GM19372 (cell line): ENCODE data around the gene TRPM7.
"Not testable (repeated sequence)": the region's sequence is repeated elsewhere in the genome, so short reads cannot be mapped to it uniquely, and the experiment has no call there.

Source experiments
- ATAC-seq: cut with Tn5 transposase; IDR thresholded peaks from one replicate; pipeline ENCODE4 v1.9.1; 2021; ENCODE audit warnings: mild to moderate bottlenecking, low read depth, moderate library complexity; ENCODE audit not compliant: unreplicated experiment

The TRPM7 gene

DNA sequence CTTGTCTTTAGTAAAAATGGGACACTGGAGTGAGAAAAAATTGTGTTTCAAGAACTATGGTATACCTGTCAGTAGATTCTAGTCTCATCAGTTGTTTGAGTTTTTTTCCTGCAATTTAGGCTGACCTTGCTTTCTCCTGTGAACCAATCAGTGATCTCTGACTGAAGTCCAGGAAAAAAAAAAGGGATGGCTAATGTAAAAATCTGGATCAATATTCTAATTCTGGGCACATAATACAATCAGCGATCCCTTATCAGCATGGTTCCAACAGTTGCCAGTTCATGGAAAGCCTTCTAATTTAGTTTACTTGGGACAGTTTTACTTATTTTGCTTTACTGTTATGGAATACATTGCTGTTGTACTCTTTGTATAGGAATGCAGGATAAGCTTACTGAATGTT is 17.0 kb downstream of the TRPM7 start:
- no peak for ATAC-seq

DNA sequence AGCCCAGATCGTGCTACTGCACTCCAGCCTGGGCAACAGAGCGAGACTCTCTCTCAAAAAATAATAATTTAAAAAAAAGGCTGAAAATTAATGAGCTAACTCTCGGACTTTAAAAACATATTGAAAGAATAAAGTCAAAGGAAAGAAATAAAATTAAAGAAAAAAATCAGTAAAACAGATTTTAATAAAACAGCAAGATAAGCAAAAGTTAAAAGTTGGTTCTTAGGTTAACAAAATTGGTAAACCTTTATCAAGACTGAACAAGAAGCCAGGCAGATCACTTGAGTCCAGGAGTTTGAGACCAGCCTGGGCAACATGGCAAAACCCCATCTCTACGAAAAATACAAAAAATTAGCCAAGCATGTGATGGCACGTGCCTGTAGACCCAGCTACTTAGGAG is 20.7 kb downstream of the TRPM7 start:
- no peak for ATAC-seq

DNA sequence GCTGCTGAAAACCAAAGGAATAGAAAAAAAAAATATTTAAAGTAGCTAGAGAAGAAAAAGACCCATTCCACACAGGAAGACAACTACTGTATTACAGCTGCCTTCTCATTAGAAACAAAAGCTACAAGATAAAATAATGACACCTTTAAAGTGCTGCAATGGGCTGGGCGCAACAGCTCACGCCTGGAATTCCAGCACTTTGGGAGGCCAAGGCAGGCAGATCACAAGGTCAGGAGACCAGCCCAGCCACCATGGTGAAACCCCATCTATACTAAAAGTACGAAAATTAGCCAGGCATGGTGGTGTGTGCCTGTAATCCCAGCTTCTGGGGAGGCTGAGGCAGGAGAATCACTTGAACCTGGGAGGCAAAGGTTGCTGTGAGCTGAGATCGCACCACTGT is 31.0 kb downstream of the TRPM7 start:
- ATAC-seq, result no peak

DNA sequence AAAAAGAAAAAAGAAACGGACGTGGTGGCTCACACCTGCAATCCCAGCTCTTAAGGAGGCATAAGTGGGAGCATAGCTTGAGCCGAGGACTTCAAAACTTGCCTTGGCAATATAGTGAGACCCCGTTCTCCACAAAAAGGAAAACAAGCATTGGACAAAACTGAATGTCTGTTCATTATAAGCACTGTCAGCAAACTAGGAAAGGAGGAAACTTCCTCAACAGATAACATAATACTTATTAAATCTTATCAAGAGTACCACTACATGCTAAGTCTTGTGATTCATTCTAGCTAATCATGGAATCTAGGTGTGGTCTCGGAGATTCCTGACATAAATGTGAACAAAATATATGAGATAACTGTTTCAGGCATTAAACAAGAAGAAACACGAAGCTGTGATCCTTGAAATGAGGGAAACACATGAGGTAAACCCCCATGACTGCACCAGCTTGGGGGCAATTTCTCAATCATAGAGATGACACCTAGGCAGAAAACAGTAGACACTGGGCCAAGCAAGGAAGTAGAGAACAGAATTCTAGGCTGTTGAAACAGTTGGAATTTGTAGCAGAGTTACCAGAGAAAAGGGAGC is 33.3 kb downstream of the TRPM7 start:
- ATAC-seq, result no peak

DNA sequence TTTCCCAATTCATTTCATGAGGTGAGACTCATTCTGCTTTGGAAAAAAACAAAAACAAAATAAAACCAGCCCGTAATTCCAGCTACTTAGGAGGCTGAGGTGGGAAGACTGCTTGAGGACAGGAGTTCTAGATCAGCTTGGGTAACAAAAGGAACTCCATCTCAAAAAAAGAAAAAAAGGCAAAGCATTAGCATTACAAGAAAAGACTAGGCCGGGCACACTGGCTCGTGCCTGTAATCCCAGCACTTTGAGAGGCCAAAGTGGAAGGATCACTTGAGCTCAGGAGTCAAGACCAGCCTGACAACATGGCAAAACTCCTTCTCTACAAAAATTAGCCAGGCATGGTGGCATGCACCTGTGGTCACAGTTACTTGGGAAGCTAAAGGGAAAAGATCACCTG is 33.9 kb downstream of the TRPM7 start:
- no peak for ATAC-seq

DNA sequence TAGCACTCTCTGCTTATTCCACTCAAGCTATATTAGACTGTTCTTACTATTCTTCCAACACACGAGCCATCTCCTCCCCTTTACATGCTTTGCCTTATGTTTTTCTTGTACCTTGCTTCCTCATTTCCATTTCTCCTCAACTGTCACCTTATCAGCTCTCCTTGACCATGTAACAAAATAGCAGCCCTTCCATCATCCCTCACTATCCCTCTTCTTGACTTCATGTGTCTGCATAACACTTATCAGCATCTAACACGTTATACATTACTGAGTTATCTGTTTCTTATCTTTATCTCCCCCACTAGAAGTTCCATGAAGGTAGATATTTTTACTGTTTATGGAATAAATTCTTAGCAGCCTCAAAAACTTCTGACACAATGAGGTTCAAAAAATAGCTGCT is 45.3 kb downstream of the TRPM7 start:
- ATAC-seq, result no peak

DNA sequence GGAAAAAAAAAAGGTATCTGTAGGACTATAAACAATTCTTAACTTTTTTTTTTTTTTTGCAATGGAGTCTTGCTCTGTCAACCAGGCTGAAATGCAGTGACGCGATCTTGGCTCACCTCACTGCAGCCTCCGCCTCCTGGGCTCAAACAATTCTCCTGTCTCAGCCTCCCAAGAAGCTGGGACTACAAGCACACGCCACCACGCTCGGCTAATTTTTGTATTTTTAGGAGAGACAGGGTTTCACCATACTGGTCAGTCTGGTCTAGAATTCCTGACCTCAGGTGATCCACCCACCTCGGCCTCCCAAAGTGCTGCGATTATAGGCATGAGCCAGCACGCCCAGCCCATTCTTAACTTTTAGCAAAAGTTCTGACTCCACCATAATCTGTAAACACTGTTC is 50.5 kb downstream of the TRPM7 start:
- no peak for ATAC-seq

DNA sequence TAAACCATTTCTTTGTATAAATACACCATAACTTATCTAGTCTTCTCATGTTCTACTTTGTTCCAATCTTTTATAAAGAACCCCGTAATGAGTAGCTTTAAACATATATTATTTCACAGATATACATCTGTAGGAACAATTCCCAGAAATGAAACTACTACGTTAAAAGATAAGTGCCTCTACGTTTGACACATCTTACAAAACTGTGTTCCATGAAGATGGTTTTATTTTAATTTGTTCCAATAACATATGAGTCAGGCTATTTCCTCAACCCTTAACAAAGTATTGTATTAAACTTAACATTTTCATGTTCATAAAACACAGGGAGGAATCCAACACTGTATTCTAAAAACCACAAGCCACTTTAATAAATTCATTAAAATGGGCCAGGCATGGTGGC is 52.9 kb downstream of the TRPM7 start:
- no peak for ATAC-seq

DNA sequence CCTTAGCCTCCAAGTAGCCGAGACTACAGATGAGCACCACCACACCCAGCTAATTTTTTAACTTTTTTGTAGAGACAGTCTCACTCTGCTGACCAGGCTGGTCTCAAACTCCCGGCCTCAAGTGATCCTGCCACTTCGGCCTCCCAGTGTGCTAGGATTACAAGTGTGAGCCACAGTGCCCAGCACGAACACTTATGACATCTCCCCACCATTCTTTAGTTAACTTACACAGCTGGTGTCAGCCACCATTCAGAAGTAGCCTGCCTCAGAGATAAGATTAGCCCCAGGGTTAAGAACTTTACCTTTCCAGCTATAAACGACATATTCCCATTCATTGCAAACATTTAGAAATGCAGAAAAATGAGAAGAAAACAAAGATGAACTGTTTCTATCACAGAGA is 58.2 kb downstream of the TRPM7 start:
- no peak for ATAC-seq

DNA sequence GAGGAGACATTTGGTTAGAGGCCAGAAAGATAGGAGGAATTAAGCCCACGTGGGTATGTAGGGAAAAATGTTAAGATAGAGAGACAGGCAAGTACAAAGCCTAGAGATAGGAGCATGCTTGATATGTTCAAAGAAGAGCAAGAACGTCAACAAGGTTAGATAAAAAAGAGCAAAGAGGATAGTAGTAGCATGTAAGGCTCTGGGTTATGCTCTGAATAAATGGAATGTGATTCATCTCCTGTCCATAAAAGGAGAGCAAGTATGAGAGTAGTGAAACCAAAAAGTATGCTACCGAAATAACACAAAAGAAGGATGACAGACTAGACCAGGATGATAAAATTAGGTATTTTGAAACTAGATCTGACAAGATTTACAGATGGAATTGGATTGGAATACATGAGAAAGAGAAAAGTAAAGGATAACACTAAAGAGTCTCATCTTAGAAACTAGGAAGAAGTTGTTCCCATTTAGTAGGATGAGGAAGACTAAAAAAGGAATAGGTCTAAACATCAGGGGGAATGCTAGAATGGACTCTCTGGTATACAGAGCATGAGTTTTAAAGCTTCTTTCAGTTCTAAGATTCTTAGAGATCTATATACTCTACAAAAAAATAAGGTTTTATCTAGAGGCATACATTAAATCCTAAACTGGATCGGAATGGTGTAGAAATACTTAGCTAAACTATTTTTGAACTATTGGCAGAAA is 59.1 kb downstream of the TRPM7 start:
- no peak for ATAC-seq

DNA sequence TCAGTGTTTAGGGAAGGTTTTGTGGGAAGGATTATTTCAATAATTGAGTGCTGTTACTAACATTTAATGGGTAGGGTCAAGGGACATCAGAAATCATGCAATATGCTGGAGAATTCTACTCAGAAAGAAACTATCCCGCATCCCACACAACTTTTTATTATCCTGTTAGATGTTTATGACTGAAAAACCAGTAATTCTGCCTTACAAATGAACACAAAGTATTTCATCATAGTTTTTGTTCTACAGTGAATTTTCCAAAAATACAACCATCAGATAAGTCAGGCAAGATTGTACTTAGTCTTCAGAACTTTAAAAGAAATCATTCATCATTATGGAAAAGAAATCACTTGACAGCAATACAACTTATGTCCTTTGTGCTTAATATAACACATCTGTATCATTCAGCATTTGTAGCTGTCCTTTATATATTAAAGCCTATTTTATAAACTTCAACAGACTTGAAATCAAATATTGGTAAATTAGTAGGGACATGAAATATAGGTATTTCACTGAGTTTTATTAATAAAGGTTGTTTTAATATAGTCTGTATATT is 61.9 kb downstream of the TRPM7 start:
- ATAC-seq, result no peak

DNA sequence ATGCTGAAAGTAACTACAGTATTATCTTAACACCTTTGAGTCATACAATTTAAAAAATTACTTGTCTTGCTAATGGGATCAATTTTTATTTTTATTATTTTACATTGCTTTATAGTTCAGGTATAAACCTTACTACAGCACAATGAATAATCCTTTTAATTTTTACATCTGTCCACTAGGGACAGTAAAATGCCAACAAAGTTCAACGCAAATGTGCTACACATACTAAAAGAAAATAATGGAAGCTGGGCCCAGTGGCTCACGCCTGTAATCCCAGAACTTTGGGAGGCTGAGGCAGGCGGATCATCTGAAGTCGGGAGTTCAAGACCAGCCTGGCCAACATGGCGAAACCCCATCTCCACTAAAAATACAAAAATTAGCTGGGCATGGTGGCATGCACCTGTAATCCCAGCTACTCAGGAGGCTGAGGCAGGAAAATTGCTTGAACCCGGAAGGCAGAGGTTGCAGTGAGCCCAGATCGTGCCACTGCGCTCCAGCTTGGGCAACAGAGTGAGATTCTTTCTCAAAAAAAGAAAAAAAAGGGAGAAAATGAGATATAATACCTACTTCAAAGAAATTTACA is 64.1 kb downstream of the TRPM7 start:
- not testable (repeated sequence) for ATAC-seq

DNA sequence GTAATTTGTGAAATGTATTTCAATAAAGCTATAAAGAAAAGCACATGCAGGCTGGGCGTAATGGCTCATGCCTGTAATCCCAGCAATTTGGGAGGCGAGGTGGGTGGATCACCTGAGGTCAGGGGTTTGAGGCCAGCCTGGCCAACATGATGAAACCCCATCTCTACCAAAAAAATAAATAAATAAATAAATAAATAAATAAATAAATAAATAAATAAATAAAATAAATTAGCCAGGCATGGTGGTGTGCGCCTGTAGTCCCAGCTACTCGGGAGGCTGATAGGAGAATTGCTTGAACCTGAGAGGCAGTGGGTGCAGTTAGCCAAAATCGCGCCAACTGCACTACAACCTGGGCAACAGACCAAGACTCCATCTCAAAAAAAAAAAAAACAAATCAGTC is 69.6 kb downstream of the TRPM7 start:
- ATAC-seq, result not testable (repeated sequence)

DNA sequence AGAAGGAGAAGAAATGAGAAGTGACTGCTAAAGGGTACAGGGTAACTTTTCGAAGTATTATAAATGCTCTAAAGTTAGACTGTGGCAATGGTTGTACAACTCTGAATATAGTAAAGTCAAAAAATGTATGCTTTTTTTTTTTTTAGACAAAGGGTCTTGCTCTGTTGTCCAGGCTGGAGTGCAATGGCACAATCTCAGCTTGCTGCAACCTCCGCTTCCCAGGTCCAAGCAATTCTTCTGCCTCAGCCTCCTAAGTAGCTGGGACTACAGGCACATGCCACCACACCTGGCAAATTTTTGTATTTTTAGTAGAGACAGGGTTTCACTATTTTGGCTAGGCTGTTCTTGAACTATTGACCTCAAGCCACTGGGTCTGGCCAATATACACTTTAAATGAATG is 70.0 kb downstream of the TRPM7 start:
- ATAC-seq, result not testable (repeated sequence)

DNA sequence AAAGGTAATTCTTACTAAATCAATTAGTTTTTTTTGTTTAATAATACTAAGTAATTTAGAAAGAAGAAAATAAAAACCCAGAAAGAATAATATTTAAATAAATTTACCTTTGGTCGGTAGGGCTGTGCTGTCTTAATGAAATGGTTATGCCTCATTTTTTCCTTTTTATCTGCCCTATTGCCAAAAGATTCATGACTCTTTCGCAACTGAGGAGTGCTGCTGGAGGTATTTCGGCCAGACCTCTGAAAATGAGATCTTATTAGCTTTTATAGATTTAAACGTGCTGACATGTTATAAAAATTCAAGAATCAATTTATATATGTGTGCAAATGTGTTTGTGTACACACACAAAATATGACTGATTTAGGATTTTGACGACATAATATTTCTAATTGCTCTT is 73.0 kb downstream of the TRPM7 start:
- no peak for ATAC-seq

DNA sequence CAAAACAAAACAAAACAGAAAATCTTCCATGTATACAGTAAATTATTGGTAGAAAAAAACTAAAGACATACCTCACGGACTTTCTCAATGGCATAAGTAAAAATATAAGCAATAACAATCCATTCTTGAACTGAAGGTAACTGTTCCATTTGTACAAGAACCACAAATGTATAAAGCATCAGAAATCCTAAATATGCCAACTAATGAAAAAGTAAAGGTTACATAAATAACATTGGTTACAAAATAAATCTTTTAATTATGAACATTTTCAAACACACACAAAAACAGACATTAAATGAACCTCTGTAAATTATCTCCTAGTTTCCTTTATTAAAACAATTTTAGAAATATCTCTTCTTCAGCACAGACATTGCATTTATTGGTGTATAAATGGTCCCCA is 79.5 kb downstream of the TRPM7 start:
- ATAC-seq, result no peak

DNA sequence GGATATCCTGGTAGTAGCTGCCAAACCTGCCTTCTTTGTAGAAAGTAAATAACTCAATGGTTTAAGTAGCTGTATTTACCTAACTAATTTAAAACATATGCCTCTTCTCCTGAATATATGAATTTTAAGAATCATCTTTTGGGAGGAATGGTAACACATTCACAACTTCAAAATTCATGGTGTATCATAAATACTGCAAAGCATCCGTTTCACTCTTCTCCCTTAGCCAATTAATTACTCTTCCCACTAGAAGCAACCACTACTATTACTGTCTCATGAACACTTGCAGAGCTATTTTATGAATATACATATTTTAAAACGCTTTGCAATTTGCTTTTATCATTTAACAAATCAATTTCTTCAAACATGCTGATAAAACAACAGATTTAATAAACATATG is 81.1 kb downstream of the TRPM7 start:
- no peak for ATAC-seq

DNA sequence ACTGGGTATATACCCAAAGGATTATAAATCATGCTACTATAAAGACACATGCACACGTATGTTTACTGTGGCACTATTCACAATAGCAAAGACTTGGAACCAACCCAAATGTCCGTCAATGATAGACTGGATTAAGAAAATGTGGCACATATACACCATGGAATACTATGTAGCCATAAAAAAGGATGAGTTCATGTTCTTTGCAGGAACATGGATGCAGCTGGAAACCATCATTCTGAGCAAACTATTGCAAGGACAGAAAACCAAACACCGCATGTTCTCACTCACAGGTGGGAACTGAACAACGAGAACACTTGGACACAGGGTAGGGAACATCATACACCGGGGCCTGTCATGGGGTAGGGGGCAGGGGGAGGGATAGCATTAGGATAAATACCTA is 84.6 kb downstream of the TRPM7 start:
- ATAC-seq, result not testable (repeated sequence)

DNA sequence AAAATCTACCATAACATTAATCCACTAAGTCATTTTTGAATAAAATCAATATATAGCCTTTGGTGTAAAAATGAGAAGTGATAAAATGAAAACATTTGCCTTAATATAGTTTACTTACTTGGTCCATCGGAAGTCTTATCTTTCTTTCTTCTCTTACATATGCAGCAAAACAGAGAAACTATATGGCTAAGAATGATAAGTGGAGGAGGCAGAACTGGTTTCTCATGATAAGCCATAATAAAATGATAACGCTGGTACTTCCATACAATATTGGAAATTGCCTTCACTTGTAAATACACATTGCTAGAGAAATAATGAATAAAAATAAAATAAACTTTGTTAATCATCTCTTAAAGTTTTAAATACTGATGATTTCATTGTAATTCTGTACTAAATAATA is 92.3 kb downstream of the TRPM7 start:
- no peak for ATAC-seq

DNA sequence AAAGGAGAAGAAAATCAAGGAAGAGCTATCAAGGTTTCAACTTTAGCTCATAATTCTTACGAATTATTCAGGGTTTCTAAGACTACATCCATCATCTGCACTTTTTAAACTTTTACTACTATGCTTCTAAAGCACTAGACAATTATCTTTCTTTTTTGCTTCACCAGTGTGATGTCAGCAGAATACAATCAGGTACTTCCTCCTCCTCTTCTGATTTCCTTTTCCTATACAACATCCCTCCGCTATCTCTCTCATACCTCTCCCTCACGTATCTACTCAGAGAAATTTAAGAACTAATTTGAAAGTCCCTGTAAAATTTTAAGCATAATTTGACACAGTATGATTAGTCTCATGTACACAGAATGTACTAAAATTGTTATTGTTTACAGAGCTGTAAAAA is 92.8 kb downstream of the TRPM7 start:
- no peak for ATAC-seq

DNA sequence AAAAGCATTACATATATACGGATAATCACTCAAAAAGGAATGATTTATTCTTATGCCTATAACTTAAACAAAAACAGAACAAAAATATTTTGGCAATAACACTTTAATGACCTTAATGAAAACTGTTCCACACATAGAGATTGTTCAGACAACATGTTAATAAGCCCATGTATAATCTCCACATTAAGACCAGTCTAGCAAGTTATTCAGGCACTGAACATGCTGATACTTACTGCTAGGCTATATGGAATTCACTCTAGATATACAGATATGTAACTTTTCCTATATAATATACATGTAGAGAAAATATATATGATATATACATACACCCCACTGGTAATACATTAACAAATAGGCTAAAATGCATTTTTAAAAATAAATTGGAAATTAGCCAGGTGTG is 96.3 kb downstream of the TRPM7 start:
- ATAC-seq, result no peak

DNA sequence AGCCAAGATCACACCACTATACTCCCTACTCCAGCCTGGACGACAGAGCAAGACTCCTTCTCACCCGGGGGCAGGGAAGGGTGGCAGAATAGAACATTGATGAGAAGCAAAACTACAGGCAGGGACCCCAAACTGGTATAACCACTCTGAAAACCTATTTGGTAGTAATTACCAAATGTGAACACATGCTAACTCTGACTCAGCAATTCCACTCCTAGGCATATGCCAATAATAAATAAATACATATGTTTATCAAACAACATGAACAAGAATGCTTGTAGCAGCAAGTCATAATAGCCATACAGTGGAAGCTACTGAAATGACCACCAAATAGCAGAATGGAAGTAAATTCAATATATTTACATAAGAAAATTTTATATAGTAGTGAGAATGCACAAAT is 109.1 kb downstream of the TRPM7 start:
- no peak for ATAC-seq
